H9 (cell line): ENCODE measurements around the gene CD81. TPM values are rescaled to one million over a fixed set of nuclear protein-coding genes. Genes with fewer than 3 reads are reported as not detected.

ENCODE experiments used
- DNase-seq: peaks from one replicate; pipeline ENCODE4 v3.0.0-alpha.2; 2017
- H2AFZ ChIP-seq: one replicate; pipeline ENCODE4 v1.6.1; 2013; ENCODE audit warnings: mild to moderate bottlenecking, low read length, control low read depth, moderate library complexity
- H2AK5ac ChIP-seq: 2 replicates; pipeline ENCODE4 v1.6.1; 2013; ENCODE audit warnings: low read length, control low read depth, mixed read lengths; ENCODE audit not compliant: insufficient read length
- H2BK120ac ChIP-seq: one replicate; pipeline ENCODE4 v1.6.1; 2013; ENCODE audit warnings: low read depth, mild to moderate bottlenecking, low read length, control low read depth, inconsistent platforms; ENCODE audit not compliant: poor library complexity, severe bottlenecking
- H2BK12ac ChIP-seq: 2 replicates; pipeline ENCODE4 v1.6.1; 2013; ENCODE audit warnings: low read length, control low read depth, mixed read lengths, low read depth; ENCODE audit not compliant: insufficient read length
- H2BK15ac ChIP-seq: 2 replicates; pipeline ENCODE4 v1.6.1; 2013; ENCODE audit warnings: low read depth, low read length, control low read depth
- H2BK20ac ChIP-seq: one replicate; pipeline ENCODE4 v1.6.1; 2013; ENCODE audit warnings: low read depth, mild to moderate bottlenecking, low read length, control low read depth, inconsistent platforms; ENCODE audit not compliant: poor library complexity, severe bottlenecking
- H2BK5ac ChIP-seq: 2 replicates; pipeline ENCODE4 v1.6.1; 2013; ENCODE audit warnings: low read length, control low read depth, mixed read lengths; ENCODE audit not compliant: insufficient read length
- H3K14ac ChIP-seq: 2 replicates; pipeline ENCODE4 v1.6.1; 2013; ENCODE audit warnings: low read length, control low read depth; ENCODE audit not compliant: insufficient read depth
- H3K18ac ChIP-seq: 2 replicates; pipeline ENCODE4 v1.6.1; 2013; ENCODE audit warnings: low read depth, mild to moderate bottlenecking, mixed read lengths, low read length, control low read depth; ENCODE audit not compliant: insufficient read length
- H3K23ac ChIP-seq: 2 replicates; pipeline ENCODE4 v1.6.1; 2013; ENCODE audit warnings: low read length, control low read depth, mixed read lengths, low read depth; ENCODE audit not compliant: insufficient read length
- H3K23me2 ChIP-seq: 2 replicates; pipeline ENCODE4 v1.6.1; 2013; ENCODE audit warnings: low read depth, mild to moderate bottlenecking, mixed read lengths, low read length, control low read depth; ENCODE audit not compliant: insufficient read length, poor library complexity, severe bottlenecking
- H3K27ac ChIP-seq: 2 replicates; pipeline ENCODE4 v1.5.1; 2013; ENCODE audit warnings: low read length, control low read depth, mixed read lengths, low read depth; ENCODE audit not compliant: insufficient read length
- H3K27me3 ChIP-seq: 2 replicates; pipeline ENCODE4 v1.6.1; 2013; ENCODE audit warnings: low read length, control low read depth, inconsistent platforms; ENCODE audit not compliant: insufficient read depth
- H3K4ac ChIP-seq: 2 replicates; pipeline ENCODE4 v1.6.1; 2013; ENCODE audit warnings: low read depth, mild to moderate bottlenecking, control low read depth, inconsistent platforms, low read length, moderate library complexity
- H3K4me1 ChIP-seq: 2 replicates; pipeline ENCODE4 v1.6.1; 2013; ENCODE audit warnings: low read length, control low read depth, inconsistent platforms; ENCODE audit not compliant: insufficient read depth
- H3K4me2 ChIP-seq: 2 replicates; pipeline ENCODE4 v1.6.1; 2013; ENCODE audit warnings: low read length, control low read depth, mixed read lengths; ENCODE audit not compliant: insufficient read length, insufficient read depth
- H3K56ac ChIP-seq: 2 replicates; pipeline ENCODE4 v1.6.1; 2013; ENCODE audit warnings: low read depth, mild to moderate bottlenecking, mixed read lengths, low read length, control low read depth; ENCODE audit not compliant: insufficient read length
- H3K79me1 ChIP-seq: 2 replicates; pipeline ENCODE4 v1.6.1; 2013; ENCODE audit warnings: low read depth, mild to moderate bottlenecking, moderate library complexity, low read length, control low read depth, inconsistent platforms; ENCODE audit not compliant: insufficient read depth, poor library complexity, severe bottlenecking
- H3K79me2 ChIP-seq: 2 replicates; pipeline ENCODE4 v1.6.1; 2013; ENCODE audit warnings: low read length, control low read depth, inconsistent platforms; ENCODE audit not compliant: insufficient read depth
- H3K9ac ChIP-seq: 2 replicates; pipeline ENCODE4 v1.6.1; 2013; ENCODE audit warnings: low read length, control low read depth, mixed read lengths; ENCODE audit not compliant: insufficient read length; ENCODE audit errors: extremely low read depth
- H3K9me3 ChIP-seq: one replicate; pipeline ENCODE4 v1.6.1; 2013; ENCODE audit warnings: low read depth, low read length, inconsistent platforms; ENCODE audit not compliant: control insufficient read depth
- H3T11ph ChIP-seq: one replicate; pipeline ENCODE4 v1.6.1; 2013; ENCODE audit warnings: mild to moderate bottlenecking, low read length, control low read depth, inconsistent platforms
- H4K20me1 ChIP-seq: one replicate; pipeline ENCODE4 v1.6.1; 2013; ENCODE audit not compliant: control insufficient read depth, insufficient read length, insufficient read depth
- H4K5ac ChIP-seq: 2 replicates; pipeline ENCODE4 v1.6.1; 2013; ENCODE audit warnings: low read depth, mild to moderate bottlenecking, mixed read lengths, low read length, control low read depth; ENCODE audit not compliant: insufficient read length
- H4K8ac ChIP-seq: replicated peaks from 2 replicates; pipeline ENCODE4 v1.6.1; 2013; ENCODE audit warnings: low read length, control low read depth, mixed read lengths, low read depth; ENCODE audit not compliant: insufficient read length
- H4K91ac ChIP-seq: 2 replicates; pipeline ENCODE4 v1.6.1; 2013; ENCODE audit warnings: low read depth, mild to moderate bottlenecking, moderate library complexity, mixed read lengths, low read length, control low read depth; ENCODE audit not compliant: insufficient read length
- H3K27ac Mint-ChIP-seq, 3 experiments: 2 replicates in 2 of 3; 3 replicates in 1 of 3; pipeline ENCODE4 v1.8.0; 2020 to 2021; ENCODE audit warnings: mixed read lengths in 3 of 3, mild to moderate bottlenecking in 1 of 3, moderate library complexity in 1 of 3
- H3K27me3 Mint-ChIP-seq: 2 replicates; pipeline ENCODE4 v1.8.0; 2021; ENCODE audit warnings: low read depth, mild to moderate bottlenecking, moderate library complexity, mixed read lengths
- H3K36me3 Mint-ChIP-seq, 3 experiments: 2 replicates in 2 of 3; 3 replicates in 1 of 3; pipeline ENCODE4 v1.8.0; 2020 to 2021; ENCODE audit warnings: low read depth in 3 of 3, mixed read lengths in 3 of 3; ENCODE audit not compliant: insufficient read depth in 1 of 3
- H3K4me1 Mint-ChIP-seq, 2 experiments: 2 replicates each; pipeline ENCODE4 v1.8.0; 2020; ENCODE audit warnings: mixed read lengths in 2 of 2
- H3K4me3 Mint-ChIP-seq, 2 experiments: 2 replicates in 1 of 2; 3 replicates in 1 of 2; pipeline ENCODE4 v1.8.0; 2020 to 2021; ENCODE audit warnings: mild to moderate bottlenecking in 2 of 2, mixed read lengths in 2 of 2, moderate library complexity in 1 of 2
- H3K9me3 Mint-ChIP-seq, 2 experiments: 2 replicates in 1 of 2; 3 replicates in 1 of 2; pipeline ENCODE4 v1.8.0; 2020; ENCODE audit warnings: mild to moderate bottlenecking in 2 of 2, mixed read lengths in 2 of 2, moderate library complexity in 1 of 2
- WGBS: extraction: QIAGEN DNeasy Blood & Tissue Kit; methylation state at CpG from one replicate; pipeline ENCODE4 v1.1.7; 2013; ENCODE audit warnings: missing lambda C conversion rate, low lambda C conversion rate, mixed read lengths; ENCODE audit not compliant: insufficient read length; ENCODE audit errors: extremely low coverage; 5-methylcytosine and 5-hydroxymethylcytosine counted together
- total RNA-seq: library from RNA; stranded (reverse); gene quantifications from 2 replicates; pipeline ENCODE4 v1.2.1, GENCODE V29; 2021
- TF ChIP-seq, protein P1 (sequence below): fragments of 200-600 bp; sonication (generic); conservative IDR thresholded peaks from 3 replicates; pipeline ENCODE4 v1.8.0; 2021; ENCODE audit warnings: antibody characterized with exemption, mild to moderate bottlenecking

Gene CD81
- total RNA-seq, 1 experiment from 2014 or later: 246 TPM

DNA sequence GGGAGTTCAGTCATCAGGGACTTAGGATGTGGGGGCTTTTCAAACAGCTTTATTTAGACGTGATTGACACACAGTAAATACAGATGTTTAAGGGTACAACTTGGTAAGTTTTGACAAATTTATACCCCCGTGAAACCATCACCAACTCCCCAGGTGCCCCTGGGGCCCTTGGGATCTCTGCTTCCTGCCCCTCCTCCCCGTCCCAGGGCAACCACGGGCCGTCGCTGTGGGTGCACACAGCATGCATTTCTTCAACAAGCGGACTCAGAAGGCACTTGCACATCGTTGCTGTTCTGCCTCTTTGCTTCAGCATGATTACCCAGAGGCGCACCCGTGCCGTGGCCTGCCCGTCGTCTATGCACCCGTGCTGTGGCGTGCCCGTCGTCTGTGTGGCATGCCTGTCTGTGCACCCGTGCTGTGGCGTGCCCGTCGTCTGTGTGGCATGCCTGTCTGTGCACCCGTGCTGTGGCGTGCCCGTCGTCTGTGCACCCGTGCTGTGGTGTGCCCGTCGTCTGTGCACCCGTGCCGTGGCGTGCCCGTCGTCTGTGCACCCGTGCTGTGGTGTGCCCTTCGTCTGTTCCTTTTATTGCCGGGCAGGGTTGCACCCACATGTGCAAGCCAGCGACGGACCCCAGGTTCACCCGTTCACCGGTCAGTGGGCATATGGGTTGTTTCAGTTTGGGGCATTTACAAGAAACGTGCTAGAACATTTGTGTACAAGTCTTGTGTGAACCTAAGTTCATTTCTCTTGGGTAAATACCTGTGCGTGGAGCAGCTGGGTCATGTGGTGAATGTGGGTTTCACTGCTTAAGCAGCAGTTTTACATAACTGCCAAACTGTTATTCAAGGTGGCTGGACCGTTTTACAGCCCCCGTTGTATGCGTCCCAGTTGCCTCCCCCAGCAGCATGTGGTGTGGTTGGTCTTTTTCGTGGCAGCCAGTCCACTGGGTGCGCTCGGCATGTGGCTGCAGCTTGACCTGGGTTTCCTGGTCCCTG, 8.3 kb downstream of the CD81 start:
- no peaks in the 10 kb centered on the region for H3K23me2 ChIP-seq
- H3K23ac ChIP-seq: no peak overlapping the region
- no peak overlapping the region for H3K27ac ChIP-seq
- H3K9me3 Mint-ChIP-seq: no peaks in the 10 kb centered on the region
- TF ChIP-seq, protein P1, sequence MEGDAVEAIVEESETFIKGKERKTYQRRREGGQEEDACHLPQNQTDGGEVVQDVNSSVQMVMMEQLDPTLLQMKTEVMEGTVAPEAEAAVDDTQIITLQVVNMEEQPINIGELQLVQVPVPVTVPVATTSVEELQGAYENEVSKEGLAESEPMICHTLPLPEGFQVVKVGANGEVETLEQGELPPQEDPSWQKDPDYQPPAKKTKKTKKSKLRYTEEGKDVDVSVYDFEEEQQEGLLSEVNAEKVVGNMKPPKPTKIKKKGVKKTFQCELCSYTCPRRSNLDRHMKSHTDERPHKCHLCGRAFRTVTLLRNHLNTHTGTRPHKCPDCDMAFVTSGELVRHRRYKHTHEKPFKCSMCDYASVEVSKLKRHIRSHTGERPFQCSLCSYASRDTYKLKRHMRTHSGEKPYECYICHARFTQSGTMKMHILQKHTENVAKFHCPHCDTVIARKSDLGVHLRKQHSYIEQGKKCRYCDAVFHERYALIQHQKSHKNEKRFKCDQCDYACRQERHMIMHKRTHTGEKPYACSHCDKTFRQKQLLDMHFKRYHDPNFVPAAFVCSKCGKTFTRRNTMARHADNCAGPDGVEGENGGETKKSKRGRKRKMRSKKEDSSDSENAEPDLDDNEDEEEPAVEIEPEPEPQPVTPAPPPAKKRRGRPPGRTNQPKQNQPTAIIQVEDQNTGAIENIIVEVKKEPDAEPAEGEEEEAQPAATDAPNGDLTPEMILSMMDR: no peak
- no peak overlapping the region; a peak in 1 of 5 replicates for H3K4me3 Mint-ChIP-seq
- no peak overlapping the region for H3K18ac ChIP-seq
- peaks cover 37% of the 10 kb centered on the region; the same call in 1 of the 2 replicates for H3K79me2 ChIP-seq
- peaks cover 8% of the 10 kb centered on the region for H3K79me1 ChIP-seq
- no peak overlapping the region for H2BK120ac ChIP-seq
- H3K4ac ChIP-seq: no peak overlapping the region
- DNase-seq: no peak
- no peak overlapping the region for H3T11ph ChIP-seq
- H2AK5ac ChIP-seq: no peak overlapping the region
- no peak overlapping the region for H3K9ac ChIP-seq
- no peak overlapping the region for H3K4me2 ChIP-seq
- no peaks in the 10 kb centered on the region for H3K27me3 Mint-ChIP-seq
- no peak overlapping the region for H2BK12ac ChIP-seq
- H3K9me3 ChIP-seq: no peaks in the 10 kb centered on the region
- no peak overlapping the region for H3K56ac ChIP-seq
- H4K5ac ChIP-seq: no peak overlapping the region
- peaks cover 17 to 30% of the 10 kb centered on the region in 2 experiments for H3K4me1 Mint-ChIP-seq
- H2AFZ ChIP-seq: no peak overlapping the region
- peaks cover 4 to 15% (median 11%) of the 10 kb centered on the region in 3 experiments; a peak in 6 of 7 replicates for H3K36me3 Mint-ChIP-seq
- H3K27ac Mint-ChIP-seq: no peak overlapping the region; a peak in 1 of 7 replicates
- no peak overlapping the region for H2BK5ac ChIP-seq
- no peak overlapping the region for H4K8ac ChIP-seq
- no peaks in the 10 kb centered on the region for H3K27me3 ChIP-seq
- no peak overlapping the region for H2BK20ac ChIP-seq
- peaks cover 8% of the 10 kb centered on the region for H4K20me1 ChIP-seq
- H3K14ac ChIP-seq: no peak overlapping the region; the same call in 1 of the 2 replicates
- no CpG with 5 or more reads among the region's 48 CpGs for WGBS
- no peak overlapping the region for H4K91ac ChIP-seq
- H2BK15ac ChIP-seq: no peak overlapping the region
- H3K4me1 ChIP-seq: no peaks in the 10 kb centered on the region; the same call in 1 of the 2 replicates
